ENCODE data around the gene NECTIN4. TPM values are rescaled to one million over a fixed set of nuclear protein-coding genes. Genes with fewer than 3 reads are reported as not detected.

The NECTIN4 gene
- total and polyA plus RNA-seq, 4 experiments from 2014 or later = not detected

- H3K4me1 ChIP-seq (ENCODE audit: insufficient read depth, low read length) = peaks cover 54% of the 10 kb centered on the region
- intact Hi-C loops (cut with micrococcal nuclease) = loop anchor here (1.0 kb wide), 4 partner anchors 13 to 94 kb away; partner anchors contain the start of genes NIT1, PFDN2, PPOX and UFC1
- peak overlapping the region; percentile 78 to 100 for H3K4me3 ChIP-seq (ENCODE audit: low read length in 2 of 2)
Measured at GRCh38 chr1:161131523-161132409, 42.4 kb upstream of the NECTIN4 start.

GRCh38 chr1:161130266-161130665, 40.9 kb upstream of the NECTIN4 start:
- no peaks in the 10 kb centered on the region for H3K9me3 ChIP-seq (ENCODE audit: control insufficient read depth in 1 of 2, low read length in 2 of 2)
- H3K4me3 ChIP-seq (ENCODE audit: low read length in 2 of 2) = no peak overlapping the region
- Mint-ChIP-seq H3K36me3 (peaks cover 26 to 43% of the 10 kb centered on the region in 2 donors), H3K9me3 (no peaks in the 10 kb centered on the region), H3K4me3 (peak overlapping the region in 3 of 8 donors; percentile 23 to 41 (median 34)), H3K27me3 (no peaks in the 10 kb centered on the region), H3K27ac (peak overlapping the region in 5 of 7 donors; percentile 64 to 99 (median 91)), H3K4me1 (peaks cover 39 to 57% (median 53%) of the 10 kb centered on the region in 4 donors)
- H3K27me3 ChIP-seq (ENCODE audit: insufficient read depth, low read length) = no peaks in the 10 kb centered on the region
- DNase-seq = no peak
- intact Hi-C loops (cut with micrococcal nuclease) = no loop called here
- H3K36me3 ChIP-seq (ENCODE audit: insufficient read depth, low read length) = peaks cover 37% of the 10 kb centered on the region
- H3K4me1 ChIP-seq (ENCODE audit: insufficient read depth, low read length) = peaks cover 54% of the 10 kb centered on the region
- ChIA-PET POLR2A (ENCODE audit: partially characterized antibody) (interaction anchor here (0.6 to 6.4 kb wide), 3 partner anchors 8 to 51 kb away, joined by 3 to 47 read pairs (median 6); partner anchors contain the start of genes NIT1 and PFDN2), CTCF (ENCODE audit: partially characterized antibody) (interaction anchor here (1.1 kb wide), 1 partner anchor 31 kb away, joined by 3 read pairs; no protein-coding TSS in a partner anchor)
- peak overlapping the region; percentile 7 for H3K27ac ChIP-seq (ENCODE audit: low read depth, low read length)

More at GRCh38 chr1:161131523-161132409, 42.4 kb upstream of the NECTIN4 start:
- H3K27ac Mint-ChIP-seq = peak overlapping the region in 3 of 7 donors; percentile 91 to 99 (median 95)
- peaks cover 32 to 51% (median 47%) of the 10 kb centered on the region in 4 donors for H3K4me1 Mint-ChIP-seq
- DNase-seq = peak in 1 of 5 donors; percentile 54
- CTCF ChIA-PET (ENCODE audit: partially characterized antibody) = interaction anchor here (1.0 to 2.3 kb wide), 7 partner anchors 10 to 178 kb away, joined by 3 to 8 read pairs (median 4); partner anchors contain the start of genes ARHGAP30, PPOX and TOMM40L
- H3K36me3 Mint-ChIP-seq = peaks cover 17 to 34% of the 10 kb centered on the region in 2 donors
- Histone ChIP-seq H3K36me3 (ENCODE audit: insufficient read depth, low read length) (peaks cover 28% of the 10 kb centered on the region), H3K27me3 (ENCODE audit: insufficient read depth, low read length) (no peaks in the 10 kb centered on the region), H3K27ac (ENCODE audit: low read depth, low read length) (peak overlapping the region; percentile 95), H3K9me3 (ENCODE audit: control insufficient read depth in 1 of 2, low read length in 2 of 2) (no peaks in the 10 kb centered on the region)
- H3K27me3 Mint-ChIP-seq = no peaks in the 10 kb centered on the region
- peak overlapping the region in 1 of 8 donors; percentile 91 for H3K4me3 Mint-ChIP-seq
- POLR2A ChIA-PET (ENCODE audit: partially characterized antibody) = interaction anchor here (0.6 to 6.4 kb wide), 25 partner anchors 9 to 336 kb away, joined by 3 to 47 read pairs (median 5); partner anchors contain the start of genes ARHGAP30, KLHDC9, LY9 and NDUFS2
- H3K9me3 Mint-ChIP-seq = no peaks in the 10 kb centered on the region

GRCh38 chr1:161128591-161129420, 39.4 kb upstream of the NECTIN4 start:
- Histone ChIP-seq H3K4me3 (ENCODE audit: low read length in 2 of 2) (no peak overlapping the region), H3K4me1 (ENCODE audit: insufficient read depth, low read length) (peaks cover 53% of the 10 kb centered on the region), H3K27me3 (ENCODE audit: insufficient read depth, low read length) (no peaks in the 10 kb centered on the region), H3K27ac (ENCODE audit: low read depth, low read length) (no peak overlapping the region), H3K9me3 (ENCODE audit: control insufficient read depth in 1 of 2, low read length in 2 of 2) (no peaks in the 10 kb centered on the region), H3K36me3 (ENCODE audit: insufficient read depth, low read length) (peaks cover 49% of the 10 kb centered on the region)
- peak overlapping the region in 3 of 8 donors; percentile 4 to 17 (median 9) for H3K4me3 Mint-ChIP-seq
- no peaks in the 10 kb centered on the region for H3K27me3 Mint-ChIP-seq
- no peak for DNase-seq
- no peaks in the 10 kb centered on the region for H3K9me3 Mint-ChIP-seq
- POLR2A ChIA-PET (ENCODE audit: partially characterized antibody) = interaction anchor here (6.4 kb wide), 1 partner anchor 11 kb away, joined by 47 read pairs; the partner anchor contains the start of genes NIT1 and PFDN2
- CTCF ChIA-PET (ENCODE audit: partially characterized antibody) = interaction anchor here (0.7 to 1.0 kb wide), 2 partner anchors 31 to 43 kb away, joined by 3 read pairs; no protein-coding TSS in a partner anchor
- peak overlapping the region in 5 of 7 donors; percentile 1 to 48 (median 37) for H3K27ac Mint-ChIP-seq
- peaks cover 26 to 57% of the 10 kb centered on the region in 2 donors for H3K36me3 Mint-ChIP-seq
- intact Hi-C loops (cut with micrococcal nuclease) = no loop called here
- H3K4me1 Mint-ChIP-seq = peaks cover 40 to 54% (median 53%) of the 10 kb centered on the region in 4 donors

GRCh38 chr1:161127649-161128048, 38.3 kb upstream of the NECTIN4 start:
- intact Hi-C loops (cut with micrococcal nuclease) = no loop called here

GRCh38 chr1:161122967-161123366, 33.6 kb upstream of the NECTIN4 start:
- Mint-ChIP-seq H3K36me3 (peaks cover 39 to 75% of the 10 kb centered on the region in 2 donors), H3K4me1 (peaks cover 29 to 50% (median 36%) of the 10 kb centered on the region in 4 donors)

More at GRCh38 chr1:161127649-161128048, 38.3 kb upstream of the NECTIN4 start:
- Mint-ChIP-seq H3K4me3 (no peak overlapping the region), H3K27ac (peak overlapping the region in 4 of 7 donors; percentile 31 to 65 (median 38)), H3K27me3 (no peaks in the 10 kb centered on the region), H3K9me3 (no peaks in the 10 kb centered on the region), H3K36me3 (peaks cover 32 to 67% of the 10 kb centered on the region in 2 donors), H3K4me1 (peaks cover 42 to 54% (median 53%) of the 10 kb centered on the region in 4 donors)
- Histone ChIP-seq H3K27ac (ENCODE audit: low read depth, low read length) (no peak overlapping the region), H3K9me3 (ENCODE audit: control insufficient read depth in 1 of 2, low read length in 2 of 2) (no peaks in the 10 kb centered on the region), H3K36me3 (ENCODE audit: insufficient read depth, low read length) (peaks cover 58% of the 10 kb centered on the region), H3K4me1 (ENCODE audit: insufficient read depth, low read length) (peaks cover 47% of the 10 kb centered on the region), H3K27me3 (ENCODE audit: insufficient read depth, low read length) (no peaks in the 10 kb centered on the region), H3K4me3 (ENCODE audit: low read length in 2 of 2) (no peak overlapping the region)
- ChIA-PET POLR2A (ENCODE audit: partially characterized antibody) (interaction anchor here (0.6 to 1.7 kb wide), 5 partner anchors 10 to 59 kb away, joined by 3 to 5 read pairs (median 4); partner anchors contain the start of genes B4GALT3 and UFC1), CTCF (ENCODE audit: partially characterized antibody) (interaction anchor here (0.9 to 1.3 kb wide), 4 partner anchors 13 to 88 kb away, joined by 3 to 5 read pairs (median 3); no protein-coding TSS in a partner anchor)
- no peak for DNase-seq

GRCh38 chr1:161121834-161122233, 32.5 kb upstream of the NECTIN4 start:
- Histone ChIP-seq H3K27ac (ENCODE audit: low read depth, low read length) (no peak overlapping the region), H3K9me3 (ENCODE audit: control insufficient read depth in 1 of 2, low read length in 2 of 2) (no peaks in the 10 kb centered on the region), H3K4me3 (ENCODE audit: low read length in 2 of 2) (no peak overlapping the region), H3K27me3 (ENCODE audit: insufficient read depth, low read length) (no peaks in the 10 kb centered on the region), H3K4me1 (ENCODE audit: insufficient read depth, low read length) (peaks cover 26% of the 10 kb centered on the region), H3K36me3 (ENCODE audit: insufficient read depth, low read length) (peaks cover 56% of the 10 kb centered on the region)
- peak overlapping the region in 4 of 7 donors; percentile 9 to 44 (median 24) for H3K27ac Mint-ChIP-seq
- ChIA-PET CTCF (ENCODE audit: partially characterized antibody) (interaction anchor here (0.7 to 1.6 kb wide), 7 partner anchors 11 to 124 kb away, joined by 3 to 4 read pairs (median 3); partner anchors contain the start of gene DEDD), POLR2A (ENCODE audit: partially characterized antibody) (interaction anchor here (0.6 to 1.6 kb wide), 7 partner anchors 9 to 837 kb away, joined by 3 to 6 read pairs (median 4); partner anchors contain the start of genes DEDD, PEX19 and USF1)
- H3K9me3 Mint-ChIP-seq = no peaks in the 10 kb centered on the region
- intact Hi-C loops (cut with micrococcal nuclease) = no loop called here
- DNase-seq = no peak
- H3K36me3 Mint-ChIP-seq = peaks cover 29 to 72% of the 10 kb centered on the region in 2 donors
- no peaks in the 10 kb centered on the region for H3K27me3 Mint-ChIP-seq
- peaks cover 26 to 50% (median 33%) of the 10 kb centered on the region in 4 donors for H3K4me1 Mint-ChIP-seq
- no peak overlapping the region for H3K4me3 Mint-ChIP-seq

More at GRCh38 chr1:161122967-161123366, 33.6 kb upstream of the NECTIN4 start:
- Histone ChIP-seq H3K27me3 (ENCODE audit: insufficient read depth, low read length) (no peaks in the 10 kb centered on the region), H3K4me3 (ENCODE audit: low read length in 2 of 2) (no peak overlapping the region), H3K9me3 (ENCODE audit: control insufficient read depth in 1 of 2, low read length in 2 of 2) (no peaks in the 10 kb centered on the region), H3K36me3 (ENCODE audit: insufficient read depth, low read length) (peaks cover 66% of the 10 kb centered on the region), H3K4me1 (ENCODE audit: insufficient read depth, low read length) (peaks cover 28% of the 10 kb centered on the region), H3K27ac (ENCODE audit: low read depth, low read length) (no peak overlapping the region)
- no peak for DNase-seq
- POLR2A ChIA-PET (ENCODE audit: partially characterized antibody) = no interaction called here
- Mint-ChIP-seq H3K27me3 (no peaks in the 10 kb centered on the region), H3K9me3 (no peaks in the 10 kb centered on the region), H3K4me3 (no peak overlapping the region), H3K27ac (peak overlapping the region in 2 of 7 donors; percentile 48 to 57)
- intact Hi-C loops (cut with micrococcal nuclease) = no loop called here
- CTCF ChIA-PET (ENCODE audit: partially characterized antibody) = interaction anchor here (0.8 to 1.6 kb wide), 2 partner anchors 15 to 126 kb away, joined by 3 to 4 read pairs; no protein-coding TSS in a partner anchor

Measured in CD4-positive, alpha-beta memory T cell (primary cell).